H7 (cell line): ENCODE results near the gene TTLL12. TPM values are rescaled to one million over a fixed set of nuclear protein-coding genes. Genes with fewer than 3 reads are reported as not detected.

Experiments used
- DNase-seq: peaks from one replicate; pipeline ENCODE4 v3.0.0; 2012
- H3K27me3 ChIP-seq: 2 replicates; pipeline ENCODE4 v1.6.0; 2011; ENCODE audit warnings: mild to moderate bottlenecking, low read length; ENCODE audit not compliant: control insufficient read depth, insufficient read depth
- H3K36me3 ChIP-seq: replicated peaks from 2 replicates; pipeline ENCODE4 v1.5.1; 2011; ENCODE audit warnings: low read length; ENCODE audit not compliant: control insufficient read depth, insufficient read depth
- H3K4me3 ChIP-seq: 2 replicates; pipeline ENCODE4 v1.5.1; 2011; ENCODE audit warnings: low read depth, mild to moderate bottlenecking, control low read depth, low read length, moderate library complexity; ENCODE audit not compliant: insufficient read depth
- total RNA-seq: library from RNA; depleted of rRNA; stranded (reverse); fragments of >200 nt; shearing (Covaris generic); gene quantifications from 2 replicates; pipeline ENCODE4 v1.2.3, GENCODE V29; 2014

The TTLL12 gene
- total RNA-seq, 1 experiment from 2014 or later: 100 TPM

- no peaks in the 10 kb centered on the region for H3K27me3 ChIP-seq
- H3K36me3 ChIP-seq: no peaks in the 10 kb centered on the region
- no peak overlapping the region for H3K4me3 ChIP-seq
- DNase-seq: no peak
Observed at GRCh38 chr22:43222987-43223386, 36.1 kb upstream of the TTLL12 start.

DNA sequence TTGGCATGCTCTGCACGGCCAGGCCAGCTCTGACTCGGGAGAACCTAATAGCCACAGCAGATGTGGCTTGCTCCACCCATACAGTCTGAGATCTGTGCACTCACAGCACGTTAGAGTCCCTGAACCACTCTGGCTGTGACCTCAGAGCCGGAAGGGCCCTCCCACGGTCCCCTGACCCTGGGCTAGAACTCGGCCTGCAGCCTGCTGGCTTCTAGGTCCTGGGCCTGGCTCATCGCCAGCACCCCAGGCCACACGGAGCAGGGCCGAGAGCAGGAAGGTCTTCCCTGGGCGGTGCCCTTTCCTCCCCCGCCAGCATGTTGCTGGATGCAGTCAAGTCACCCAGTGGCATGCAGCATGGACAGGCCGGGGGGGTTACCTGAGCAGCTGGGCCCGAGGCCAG lies 35.3 kb upstream of the TTLL12 start:
- Histone ChIP-seq H3K27me3 (no peaks in the 10 kb centered on the region), H3K36me3 (no peaks in the 10 kb centered on the region), H3K4me3 (no peak overlapping the region)
- DNase-seq: no peak

DNA sequence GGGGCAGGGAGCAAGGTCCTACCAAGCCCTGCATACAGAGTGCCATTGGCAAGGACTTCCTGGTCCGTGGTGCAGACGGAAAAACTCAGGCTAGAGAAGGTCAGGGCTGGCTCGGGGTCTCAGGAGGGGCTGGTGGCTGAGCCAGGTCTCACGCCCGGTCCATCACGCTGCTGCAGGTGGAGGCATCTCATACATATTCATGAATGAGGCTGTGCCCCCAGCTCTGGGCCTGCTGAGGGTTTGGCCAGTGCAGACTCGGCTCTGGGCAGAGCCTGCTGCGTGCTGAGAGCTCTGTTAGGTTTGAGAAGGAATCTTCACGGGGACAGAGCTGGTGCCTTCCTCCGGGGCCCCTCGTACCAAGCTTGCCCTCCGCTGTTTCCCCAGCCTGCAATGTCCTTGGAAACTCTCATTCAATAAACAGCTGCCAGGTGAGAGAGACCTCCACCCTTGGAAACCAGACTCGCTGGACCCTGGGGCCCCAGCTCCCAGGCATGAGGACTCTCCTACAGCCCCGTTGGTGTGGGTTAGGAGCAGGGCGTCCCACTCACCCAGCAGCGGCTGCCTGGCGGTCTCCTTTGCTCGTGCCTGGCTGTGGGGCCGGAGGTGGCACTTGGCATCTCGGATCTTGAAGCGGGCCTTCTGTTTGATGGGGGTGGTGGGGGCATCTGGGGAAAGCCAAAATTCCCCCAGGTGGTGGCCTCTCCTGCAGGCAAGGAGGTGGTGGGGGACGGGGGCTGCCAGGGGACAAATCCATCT lies 33.9 kb upstream of the TTLL12 start:
- peak; percentile 75 for DNase-seq
- no peaks in the 10 kb centered on the region for H3K27me3 ChIP-seq
- H3K4me3 ChIP-seq: no peak overlapping the region
- H3K36me3 ChIP-seq: no peaks in the 10 kb centered on the region

GRCh38 chr22:43218786-43219185 lies 31.9 kb upstream of the TTLL12 start:
- Histone ChIP-seq H3K4me3 (no peak overlapping the region), H3K27me3 (no peaks in the 10 kb centered on the region), H3K36me3 (no peaks in the 10 kb centered on the region)
- no peak for DNase-seq

- Histone ChIP-seq H3K36me3 (no peaks in the 10 kb centered on the region), H3K27me3 (no peaks in the 10 kb centered on the region), H3K4me3 (no peak overlapping the region)
- DNase-seq: peak; percentile 88
Observed at GRCh38 chr22:43217285-43218030, 30.5 kb upstream of the TTLL12 start.

DNA sequence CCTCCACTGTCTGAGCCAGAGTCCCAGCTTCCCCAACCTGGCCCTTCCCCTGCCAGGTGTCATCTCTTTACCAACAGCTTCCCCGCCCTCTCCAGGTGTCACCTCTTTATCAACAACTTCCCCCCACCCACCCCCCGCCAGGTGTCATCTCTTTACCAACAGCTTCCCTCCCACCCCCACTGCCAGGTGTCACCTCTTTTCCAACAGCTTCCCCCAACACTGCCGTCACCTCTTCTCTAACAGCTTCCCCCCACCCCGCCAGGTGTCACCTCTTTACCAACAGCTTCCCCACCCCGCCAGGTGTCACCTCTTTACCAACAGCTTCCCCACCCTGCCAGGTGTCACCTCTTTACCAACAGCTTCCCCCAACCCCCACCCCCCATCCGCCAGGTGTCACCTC lies 29.8 kb upstream of the TTLL12 start:
- no peak overlapping the region for H3K4me3 ChIP-seq
- DNase-seq: no peak
- no peaks in the 10 kb centered on the region for H3K27me3 ChIP-seq

DNA sequence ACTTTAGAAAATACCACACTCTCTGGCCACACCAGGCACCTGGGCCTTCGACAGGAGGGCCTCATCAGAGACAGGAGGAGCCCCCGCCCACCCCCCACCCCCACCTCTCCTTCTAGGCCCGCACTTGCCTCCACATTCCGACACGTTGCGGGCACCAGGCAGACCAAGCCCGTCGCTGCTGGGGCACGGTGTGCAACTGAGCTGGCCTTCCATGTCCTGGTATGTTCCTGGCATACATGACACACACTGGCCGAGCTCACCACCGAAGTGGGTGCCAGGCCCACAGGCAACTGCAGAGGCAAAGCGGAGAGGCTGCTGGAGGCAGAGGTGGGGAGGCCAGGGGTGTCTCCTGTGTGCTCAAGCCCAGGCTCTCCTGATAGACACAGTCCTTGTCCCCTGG lies 27.0 kb upstream of the TTLL12 start:
- H3K27me3 ChIP-seq: no peaks in the 10 kb centered on the region
- H3K4me3 ChIP-seq: no peak overlapping the region
- no peak for DNase-seq
- H3K36me3 ChIP-seq: no peaks in the 10 kb centered on the region

More for the DNA sequence above, 29.8 kb upstream of the TTLL12 start:
- no peaks in the 10 kb centered on the region for H3K36me3 ChIP-seq

- Histone ChIP-seq H3K4me3 (no peak overlapping the region), H3K36me3 (no peaks in the 10 kb centered on the region), H3K27me3 (no peaks in the 10 kb centered on the region)
- DNase-seq: peak; percentile 90
Observed at GRCh38 chr22:43213051-43213450, 26.1 kb upstream of the TTLL12 start.

DNA sequence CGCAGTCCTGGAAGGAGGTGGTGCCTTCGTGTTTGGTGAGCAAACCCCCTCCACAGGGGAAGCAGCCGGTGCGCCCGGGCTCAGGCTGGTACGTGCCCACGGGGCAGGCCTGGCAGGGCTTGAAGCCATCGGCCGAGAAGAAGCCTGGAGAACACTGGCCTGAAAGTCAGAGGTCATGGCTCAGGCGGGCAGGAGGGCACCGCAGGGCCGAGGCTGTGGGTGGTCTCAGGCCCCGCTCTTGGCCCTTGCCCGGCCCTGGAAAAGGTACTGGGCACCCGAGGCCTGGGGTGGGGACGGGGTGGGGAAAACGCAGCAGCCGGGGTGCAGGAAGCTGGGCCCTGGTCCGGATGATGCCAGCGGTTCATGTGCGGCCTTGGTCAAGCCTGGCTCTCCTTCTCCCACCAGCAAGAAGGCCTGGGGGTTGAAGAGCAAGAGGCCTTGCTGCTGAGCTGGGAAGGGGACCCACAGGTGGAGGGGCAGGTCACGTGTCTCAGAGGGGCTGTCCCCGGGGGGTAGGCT lies 25.6 kb upstream of the TTLL12 start:
- DNase-seq: no peak
- Histone ChIP-seq H3K36me3 (no peaks in the 10 kb centered on the region), H3K27me3 (no peaks in the 10 kb centered on the region), H3K4me3 (no peak overlapping the region)

DNA sequence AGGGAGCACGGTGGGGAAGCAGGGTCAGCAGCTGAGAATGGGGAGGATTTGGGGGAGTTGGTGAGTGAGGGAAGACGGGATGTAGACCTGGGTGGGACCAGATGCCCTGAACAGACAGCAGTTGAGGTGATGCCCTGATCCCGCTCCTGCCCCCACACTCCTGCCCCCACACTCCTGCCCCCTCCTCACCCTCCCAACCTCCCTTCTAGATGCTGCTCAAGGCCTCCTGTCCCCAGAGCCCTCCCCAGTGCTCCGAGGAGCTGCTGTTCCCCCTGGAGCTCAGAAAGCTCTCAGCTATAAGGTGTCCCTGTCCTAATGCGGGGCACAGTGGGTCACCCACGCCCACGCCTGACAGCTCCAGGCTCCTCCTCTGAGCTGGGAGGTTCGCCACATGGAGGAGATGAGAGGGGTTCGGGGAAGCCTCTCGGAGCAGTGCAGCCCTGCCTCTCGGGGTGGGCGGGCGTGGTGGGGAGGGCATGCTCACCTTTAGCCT lies 25.1 kb upstream of the TTLL12 start:
- no peak overlapping the region for H3K4me3 ChIP-seq
- H3K27me3 ChIP-seq: no peaks in the 10 kb centered on the region
- H3K36me3 ChIP-seq: no peaks in the 10 kb centered on the region
- DNase-seq: no peak

DNA sequence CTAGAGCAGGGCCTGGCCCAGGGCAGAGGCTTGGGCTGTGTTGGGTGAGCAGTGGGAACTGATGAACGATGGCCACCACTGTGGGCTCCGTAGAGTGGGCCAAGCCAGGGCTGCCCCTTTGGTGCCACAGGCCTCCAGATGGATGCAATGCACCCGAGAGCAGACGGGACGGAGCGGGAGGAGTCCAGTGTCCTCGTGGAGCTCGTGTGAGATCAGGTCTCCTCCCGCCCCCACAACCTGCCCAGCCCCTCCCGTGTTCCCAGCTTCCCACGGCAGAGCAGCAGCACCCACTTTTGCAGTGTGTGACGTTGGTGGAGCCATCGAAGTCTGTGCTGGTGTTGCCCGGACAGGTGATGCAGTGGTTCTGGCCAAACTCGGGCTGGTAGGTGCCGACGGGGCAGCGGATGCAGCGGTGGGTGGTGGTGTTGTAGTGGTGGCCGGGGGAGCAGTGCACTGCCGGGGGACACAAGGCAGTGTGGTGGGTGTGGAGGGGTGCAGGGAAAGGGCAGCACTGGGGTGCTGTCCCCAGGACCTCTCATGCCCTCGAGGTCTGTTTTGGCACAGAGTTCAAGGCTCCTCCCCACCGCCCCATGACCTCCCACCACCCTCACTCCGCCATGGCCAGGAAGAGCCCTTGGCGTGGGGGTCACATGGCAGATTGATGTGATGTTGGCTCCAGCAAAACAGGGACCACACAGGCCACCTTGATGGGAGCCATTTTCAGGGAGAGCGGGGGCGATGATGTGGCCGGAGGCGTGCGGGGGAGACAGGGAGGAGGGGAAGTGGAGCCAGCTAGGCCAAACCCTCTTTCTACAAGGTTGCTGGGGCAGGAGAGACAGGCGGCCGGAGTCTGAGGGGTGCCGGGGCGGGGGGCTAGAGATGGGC lies 23.9 kb upstream of the TTLL12 start:
- no peak overlapping the region for H3K4me3 ChIP-seq
- H3K27me3 ChIP-seq: no peaks in the 10 kb centered on the region
- DNase-seq: no peak
- H3K36me3 ChIP-seq: no peaks in the 10 kb centered on the region

DNA sequence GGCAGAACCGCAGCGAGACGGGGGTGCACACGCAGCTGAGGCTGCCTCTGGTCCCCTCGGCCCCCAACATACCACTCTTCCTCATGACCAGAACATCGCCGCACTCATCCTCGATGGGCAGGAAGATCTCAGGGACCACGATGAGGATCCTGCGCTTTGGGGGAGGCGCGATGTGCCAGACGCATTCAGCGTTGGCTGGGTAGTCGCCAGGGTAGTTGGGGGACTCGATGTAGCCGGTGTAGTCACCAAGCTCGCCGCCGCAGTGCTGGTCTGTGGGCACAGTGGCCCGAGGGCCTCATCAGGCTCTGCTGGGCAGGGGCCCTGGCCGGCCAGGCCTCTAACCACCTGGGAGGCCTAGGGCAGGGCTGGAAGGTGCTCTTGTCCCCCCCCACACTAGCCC lies 23.0 kb upstream of the TTLL12 start:
- Histone ChIP-seq H3K4me3 (no peak overlapping the region), H3K36me3 (no peaks in the 10 kb centered on the region), H3K27me3 (no peaks in the 10 kb centered on the region)
- no peak for DNase-seq

GRCh38 chr22:43209523-43209890 lies 22.6 kb upstream of the TTLL12 start:
- Histone ChIP-seq H3K36me3 (no peaks in the 10 kb centered on the region), H3K27me3 (no peaks in the 10 kb centered on the region), H3K4me3 (no peak overlapping the region)
- no peak for DNase-seq

- no peak for DNase-seq
- Histone ChIP-seq H3K4me3 (no peak overlapping the region), H3K27me3 (no peaks in the 10 kb centered on the region), H3K36me3 (no peaks in the 10 kb centered on the region)
Observed at GRCh38 chr22:43208703-43209522, 22.0 kb upstream of the TTLL12 start.
